ENCODE results near the gene BACH2. TPM values are rescaled to one million over a fixed set of nuclear protein-coding genes. Genes with fewer than 3 reads are reported as not detected.

Gene BACH2
- total and polyA plus RNA-seq, 2 of the 8 experiments (the other 6 are each of a cell fraction or from before 2014, with no cell fraction given): 1.9 to 5.9 TPM

DNA sequence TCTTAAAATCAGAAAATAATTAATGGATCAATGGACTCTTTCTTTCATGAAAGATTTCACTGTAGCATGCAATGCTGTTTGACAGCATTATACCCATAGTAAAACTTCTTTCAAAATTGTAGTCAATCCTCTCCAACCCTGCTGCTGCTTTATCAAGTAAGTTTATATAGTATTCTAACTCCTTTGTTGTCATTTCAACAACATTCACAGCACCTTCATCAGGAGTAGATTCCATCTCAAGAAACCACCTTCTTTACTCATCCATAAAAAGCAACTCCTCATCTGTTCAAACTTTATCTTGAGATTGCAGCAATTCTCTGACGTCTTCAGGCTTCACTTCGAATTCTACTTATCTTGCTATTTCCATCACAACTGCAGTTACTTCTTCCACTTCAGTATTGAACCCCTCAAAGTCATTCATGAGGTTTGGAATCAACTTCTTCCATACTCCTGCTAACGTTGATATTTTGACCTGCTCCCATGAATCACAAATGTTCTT, 26.4 kb upstream of the BACH2 start:
- no peaks in the 10 kb centered on the region for H3K9me3 ChIP-seq (ENCODE audit: insufficient read depth in 2 of 2, low read depth in 1 of 2, low read length in 1 of 2)
- CTCF ChIA-PET (ENCODE audit: partially characterized antibody): no interaction called here
- H3K9ac ChIP-seq (replicated peaks in 1 of 4; ENCODE audit: extremely low read depth in 1 of 4, low read depth in 3 of 4, low read length in 3 of 4): no peak overlapping the region
- H3K56ac ChIP-seq (replicated peaks; ENCODE audit: insufficient read length, low read depth, low read length): no peak overlapping the region
- no peak overlapping the region for H2BK20ac ChIP-seq (ENCODE audit: low read length)
- DNase-seq (ENCODE audit: low read depth in 1 of 2, low spot score in 2 of 2) (no peak), FAIRE-seq (no peak)
- H2BK15ac ChIP-seq (ENCODE audit: low read length): no peak overlapping the region
- no peak overlapping the region for H2BK12ac ChIP-seq (ENCODE audit: low read depth, low read length)
- H3K23ac ChIP-seq (ENCODE audit: insufficient read length): no peak overlapping the region
- no peaks in the 10 kb centered on the region for H3K23me2 ChIP-seq (ENCODE audit: low read depth, low read length)
- WGBS, 2 experiments (ENCODE audit: extremely low coverage in 1 of 2, insufficient coverage in 1 of 2, insufficient read length in 1 of 2, insufficient replicate concordance in 2 of 2, low coverage in 1 of 2, low lambda C conversion rate in 2 of 2, missing lambda C conversion rate in 1 of 2): 87% methylated on average over 3 of the region's 3 CpGs; no CpG with 5 or more reads in 1 of the 2 experiments
- no peak overlapping the region for H3K14ac ChIP-seq (ENCODE audit: insufficient read length)
- no peak overlapping the region for H3K4me2 ChIP-seq (ENCODE audit: insufficient read depth in 1 of 2, low read depth in 2 of 2, low read length in 2 of 2)
- H4K8ac ChIP-seq (ENCODE audit: extremely low read depth, insufficient read depth, low read length): no peak overlapping the region
- no peaks in the 10 kb centered on the region for H3K79me1 ChIP-seq (ENCODE audit: low read depth, low read length)
- no peak for TF ChIP-seq RBBP5 (IDR thresholded peaks at IDR 0.05; ENCODE audit: borderline replicate concordance, low read depth, low read length)
- TF ChIP-seq BCL11A (IDR thresholded peaks at IDR 0.05; ENCODE audit: low read depth in 2 of 2, low read length in 2 of 2): no peak
- no peak for TF ChIP-seq RAD21 (IDR thresholded peaks at IDR 0.05 in 1 of 2, conservative IDR thresholded peaks at IDR 0.05 in 1 of 2; ENCODE audit: low read depth in 2 of 2, low read length in 2 of 2)
- no peak for TF ChIP-seq NANOG (IDR thresholded peaks at IDR 0.05; ENCODE audit: insufficient read depth, low read depth, low read length, poor library complexity, severe bottlenecking)
- TF ChIP-seq PHF8 (conservative IDR thresholded peaks at IDR 0.05; ENCODE audit: low read depth, low read length): no peak
- no peak for TF ChIP-seq HDAC2 (IDR thresholded peaks at IDR 0.05; ENCODE audit: borderline replicate concordance in 1 of 2, low read depth in 2 of 2, low read length in 2 of 2)
- no peak for TF ChIP-seq POLR2AphosphoS5 (IDR thresholded peaks at IDR 0.05; ENCODE audit: low read depth, low read length)
- TF ChIP-seq SIX5 (IDR thresholded peaks at IDR 0.05; ENCODE audit: low read depth, low read length): no peak
- TF ChIP-seq SIN3A (conservative IDR thresholded peaks at IDR 0.05 in 1 of 2, IDR thresholded peaks at IDR 0.05 in 1 of 2; ENCODE audit: low read depth in 1 of 2, low read length in 2 of 2): no peak
- TF ChIP-seq SP2 (IDR thresholded peaks at IDR 0.05; ENCODE audit: low read length): no peak
- TF ChIP-seq GABPA (IDR thresholded peaks at IDR 0.05; ENCODE audit: borderline replicate concordance, insufficient read depth, low read length): no peak
- TF ChIP-seq JUND (IDR thresholded peaks at IDR 0.05; ENCODE audit: low read length): no peak
- TF ChIP-seq JUN (IDR thresholded peaks at IDR 0.05; ENCODE audit: low read depth, low read length): no peak
- no peak overlapping the region for H3K18ac ChIP-seq (ENCODE audit: extremely low read depth, low read length)
- no peak overlapping the region for H2AK5ac ChIP-seq (ENCODE audit: low read depth, low read length)
- POLR2A ChIA-PET (ENCODE audit: partially characterized antibody): no interaction called here
- no peaks in the 10 kb centered on the region for H4K20me1 ChIP-seq (replicated peaks in 1 of 2; ENCODE audit: control insufficient read depth in 1 of 2, insufficient read depth in 2 of 2, low read length in 2 of 2)
- no peaks in the 10 kb centered on the region for H3K27me3 ChIP-seq (replicated peaks in 1 of 4; ENCODE audit: control insufficient read depth in 3 of 4, extremely low read depth in 1 of 4, insufficient read depth in 3 of 4, low read length in 3 of 4)
- H4K5ac ChIP-seq (ENCODE audit: insufficient read length, low read depth, low read length): no peak overlapping the region
- H3K4me3 ChIP-seq (ENCODE audit: extremely low read depth in 1 of 4, insufficient read depth in 2 of 4, low read depth in 3 of 4, low read length in 4 of 4): no peak overlapping the region
- no peak overlapping the region for H4K91ac ChIP-seq (replicated peaks; ENCODE audit: insufficient read length, low read length)
- no peak overlapping the region for H2BK120ac ChIP-seq (replicated peaks; ENCODE audit: low read depth, low read length)
- H3K4me1 ChIP-seq (replicated peaks in 1 of 4; ENCODE audit: control insufficient read depth in 3 of 4, insufficient read depth in 4 of 4, low read length in 3 of 4): 0 out of 7 replicates have a peak, but pooled peaks cover 0 to under 1% (median 0%) of the 10 kb centered on the region in 4 experiments
- H3K4ac ChIP-seq (replicated peaks; ENCODE audit: insufficient read length, low read depth, low read length): no peak overlapping the region
- H3K79me2 ChIP-seq (ENCODE audit: control insufficient read depth in 1 of 2, insufficient read depth in 2 of 2, low read length in 2 of 2): no peaks in the 10 kb centered on the region
- H3K27ac ChIP-seq (ENCODE audit: low read depth, low read length): no peak overlapping the region
- no peak overlapping the region for H2AFZ ChIP-seq (ENCODE audit: low read length)
- H2BK5ac ChIP-seq (ENCODE audit: low read depth, low read length): no peak overlapping the region
- no peaks in the 10 kb centered on the region for H3K36me3 ChIP-seq (ENCODE audit: control insufficient read depth in 2 of 4, insufficient read depth in 4 of 4, low read length in 3 of 4)
